Measurements from ENCODE around the gene SMYD3.

Gene SMYD3

GRCh38 chr1:245933431-245934045 is 573.5 kb downstream of the SMYD3 start:
- no peak for DNase-seq (ENCODE audit: low read depth in 1 of 2, low spot score in 1 of 2)

GRCh38 chr1:245932302-245932972 is 574.6 kb downstream of the SMYD3 start:
- no peak for DNase-seq (ENCODE audit: low read depth in 1 of 2, low spot score in 1 of 2)

GRCh38 chr1:245931450-245931849 is 575.6 kb downstream of the SMYD3 start:
- no peak for DNase-seq (ENCODE audit: low read depth in 1 of 2, low spot score in 1 of 2)

GRCh38 chr1:245929224-245929623 is 577.9 kb downstream of the SMYD3 start:
- no peak for DNase-seq (ENCODE audit: low read depth in 1 of 2, low spot score in 1 of 2)

- no peak for DNase-seq (ENCODE audit: low read depth in 1 of 2, low spot score in 1 of 2)
Observed at GRCh38 chr1:245926888-245927287, 580.2 kb downstream of the SMYD3 start.

- DNase-seq (ENCODE audit: low read depth in 1 of 2, low spot score in 1 of 2), result no peak
Observed at GRCh38 chr1:245923215-245923614, 583.9 kb downstream of the SMYD3 start.

- DNase-seq (ENCODE audit: low read depth in 1 of 2, low spot score in 1 of 2), result no peak
Observed at GRCh38 chr1:245921417-245921816, 585.7 kb downstream of the SMYD3 start.

- DNase-seq (ENCODE audit: low read depth in 1 of 2, low spot score in 1 of 2), result no peak
Observed at GRCh38 chr1:245917403-245917802, 589.7 kb downstream of the SMYD3 start.

- DNase-seq (ENCODE audit: low read depth in 1 of 2, low spot score in 1 of 2), result no peak
Observed at GRCh38 chr1:245915841-245916240, 591.2 kb downstream of the SMYD3 start.

- no peak for DNase-seq (ENCODE audit: low read depth in 1 of 2, low spot score in 1 of 2)
Observed at GRCh38 chr1:245915406-245915805, 591.7 kb downstream of the SMYD3 start.

- DNase-seq (ENCODE audit: low read depth in 1 of 2, low spot score in 1 of 2), result no peak
Observed at GRCh38 chr1:245908543-245908942, 598.5 kb downstream of the SMYD3 start.

- no peak for DNase-seq (ENCODE audit: low read depth in 1 of 2, low spot score in 1 of 2)
Observed at GRCh38 chr1:245906207-245906606, 600.9 kb downstream of the SMYD3 start.

- DNase-seq (ENCODE audit: low read depth in 1 of 2, low spot score in 1 of 2), result no peak
Observed at GRCh38 chr1:245903851-245904250, 603.2 kb downstream of the SMYD3 start.

- DNase-seq (ENCODE audit: low read depth in 1 of 2, low spot score in 1 of 2), result no peak
Observed at GRCh38 chr1:245901565-245901964, 605.5 kb downstream of the SMYD3 start.

GRCh38 chr1:245901037-245901436 is 606.0 kb downstream of the SMYD3 start:
- DNase-seq (ENCODE audit: low read depth in 1 of 2, low spot score in 1 of 2), result no peak

- DNase-seq (ENCODE audit: low read depth in 1 of 2, low spot score in 1 of 2), result no peak
Observed at GRCh38 chr1:245898581-245898980, 608.5 kb downstream of the SMYD3 start.

GRCh38 chr1:245896258-245896657 is 610.8 kb downstream of the SMYD3 start:
- DNase-seq (ENCODE audit: low read depth in 1 of 2, low spot score in 1 of 2), result no peak

GRCh38 chr1:245895455-245895959 is 611.6 kb downstream of the SMYD3 start:
- DNase-seq (ENCODE audit: low read depth in 1 of 2, low spot score in 1 of 2), result no peak

GRCh38 chr1:245894843-245895242 is 612.2 kb downstream of the SMYD3 start:
- DNase-seq (ENCODE audit: low read depth in 1 of 2, low spot score in 1 of 2), result no peak

GRCh38 chr1:245893025-245893424 is 614.1 kb downstream of the SMYD3 start:
- DNase-seq (ENCODE audit: low read depth in 1 of 2, low spot score in 1 of 2), result no peak

GRCh38 chr1:245888809-245889208 is 618.3 kb downstream of the SMYD3 start:
- no peak for DNase-seq (ENCODE audit: low read depth in 1 of 2, low spot score in 1 of 2)

GRCh38 chr1:245887829-245888228 is 619.2 kb downstream of the SMYD3 start:
- DNase-seq (ENCODE audit: low read depth in 1 of 2, low spot score in 1 of 2), result no peak

Measured in activated CD4-positive, alpha-beta T cell treated with anti-CD3 and anti-CD28 coated beads, Interleukin-2, amount 50 U/mL, for 24 hours (primary cell).